Measurements from ENCODE around the gene KIF26B.
"Not testable (repeated sequence)": the region's sequence is repeated elsewhere in the genome, so short reads cannot be mapped to it uniquely, and the experiment has no call there.

KIF26B gene

GRCh38 chr1:245338485-245338877, 183.7 kb downstream of the KIF26B start:
- DNase-seq (ENCODE audit: insufficient read length, low spot score) (no peak), FAIRE-seq (no peak)
- TF ChIP-seq POLR2A (IDR thresholded peaks at IDR 0.05; ENCODE audit: low read depth, low read length): no peak

- no peak for DNase-seq (ENCODE audit: insufficient read length, low spot score)
- no peak for TF ChIP-seq POLR2A (IDR thresholded peaks at IDR 0.05; ENCODE audit: low read depth, low read length)
- no peak for FAIRE-seq
These were observed 187.0 kb downstream of the KIF26B start for GRCh38 chr1:245341743-245342142.

- TF ChIP-seq POLR2A (IDR thresholded peaks at IDR 0.05; ENCODE audit: low read depth, low read length): no peak
- DNase-seq (ENCODE audit: insufficient read length, low spot score): no peak
- no peak for FAIRE-seq
These were observed 190.6 kb downstream of the KIF26B start for GRCh38 chr1:245345191-245345884.

GRCh38 chr1:245348626-245349025, 193.8 kb downstream of the KIF26B start:
- FAIRE-seq (no peak), DNase-seq (ENCODE audit: insufficient read length, low spot score) (no peak)

GRCh38 chr1:245353411-245353810, 198.6 kb downstream of the KIF26B start:
- no peak for FAIRE-seq

More at GRCh38 chr1:245348626-245349025, 193.8 kb downstream of the KIF26B start:
- TF ChIP-seq POLR2A (IDR thresholded peaks at IDR 0.05; ENCODE audit: low read depth, low read length): no peak

GRCh38 chr1:245353915-245354775, 199.4 kb downstream of the KIF26B start:
- DNase-seq (ENCODE audit: insufficient read length, low spot score) (no peak), FAIRE-seq (no peak)
- no peak for TF ChIP-seq POLR2A (IDR thresholded peaks at IDR 0.05; ENCODE audit: low read depth, low read length)

More at GRCh38 chr1:245353411-245353810, 198.6 kb downstream of the KIF26B start:
- DNase-seq (ENCODE audit: insufficient read length, low spot score): no peak
- no peak for TF ChIP-seq POLR2A (IDR thresholded peaks at IDR 0.05; ENCODE audit: low read depth, low read length)

GRCh38 chr1:245355851-245356630, 201.3 kb downstream of the KIF26B start:
- not testable (repeated sequence) for FAIRE-seq; DNase-seq (ENCODE audit: insufficient read length, low spot score)

GRCh38 chr1:245356891-245357585, 202.3 kb downstream of the KIF26B start:
- no peak for TF ChIP-seq POLR2A (IDR thresholded peaks at IDR 0.05; ENCODE audit: low read depth, low read length)
- DNase-seq (ENCODE audit: insufficient read length, low spot score) (no peak), FAIRE-seq (no peak)

- FAIRE-seq; DNase-seq (ENCODE audit: insufficient read length, low spot score): not testable (repeated sequence)
These were observed 204.4 kb downstream of the KIF26B start for GRCh38 chr1:245359101-245359680.

- DNase-seq (ENCODE audit: insufficient read length, low spot score): no peak
- no peak for FAIRE-seq
- TF ChIP-seq POLR2A (IDR thresholded peaks at IDR 0.05; ENCODE audit: low read depth, low read length): no peak
These were observed 206.3 kb downstream of the KIF26B start for GRCh38 chr1:245361065-245361464.

- FAIRE-seq: no peak
- TF ChIP-seq POLR2A (IDR thresholded peaks at IDR 0.05; ENCODE audit: low read depth, low read length): no peak
- no peak for DNase-seq (ENCODE audit: insufficient read length, low spot score)
These were observed 207.2 kb downstream of the KIF26B start for GRCh38 chr1:245361951-245362350.

- DNase-seq (ENCODE audit: insufficient read length, low spot score) (no peak), FAIRE-seq (no peak)
- TF ChIP-seq POLR2A (IDR thresholded peaks at IDR 0.05; ENCODE audit: low read depth, low read length): no peak
These were observed 208.8 kb downstream of the KIF26B start for GRCh38 chr1:245363461-245364200.
